AG04449 (cell line): ENCODE results near the gene MST1R.
"Not testable (repeated sequence)": the region's sequence is repeated elsewhere in the genome, so short reads cannot be mapped to it uniquely, and the experiment has no call there.

Source experiments
- CTCF ChIA-PET: fragments of 350-600 bp; formaldehyde crosslinking; extraction: SDS; loops from one replicate; lab custom pipeline; 2021; ENCODE audit warnings: antibody characterized with exemption; lab: Yijun Ruan, JAX
- POLR2A ChIA-PET: fragments of 400-600, 350-600 bp; formaldehyde crosslinking; extraction: SDS; loops from one replicate; lab custom pipeline; 2020; ENCODE audit warnings: antibody characterized with exemption, inconsistent platforms; lab: Yijun Ruan, JAX
- DNase-seq: peaks from one replicate; pipeline ENCODE4 v3.0.0-alpha.2; 2010; ENCODE audit warnings: low read depth, low spot score
- H3K4me3 ChIP-seq: 2 replicates; pipeline ENCODE4 v1.5.1; 2011; ENCODE audit warnings: low read depth, mild to moderate bottlenecking, control low read depth, low read length
- CTCF ChIP-seq: IDR thresholded peaks from one replicate; pipeline ENCODE4 v1.5.1; 2011; ENCODE audit warnings: mild to moderate bottlenecking, moderate library complexity, low read length, control low read depth, inconsistent platforms; ENCODE audit not compliant: insufficient read depth; ENCODE audit errors: missing control alignments

The MST1R gene

GRCh38 chr3:49927798-49928197 is 24.1 kb upstream of the MST1R start:
- DNase-seq = no peak
- H3K4me3 ChIP-seq = no peak overlapping the region
- TF ChIP-seq CTCF = no peak
- POLR2A ChIA-PET = interaction anchor here (4.7 kb wide), 1 partner anchor 12 kb away, joined by 42 read pairs; the partner anchor contains the start of gene RBM6
- CTCF ChIA-PET = interaction anchor here (1.0 to 3.0 kb wide), 6 partner anchors 9 to 225 kb away, joined by 3 to 22 read pairs (median 10); partner anchors contain the start of gene INKA1

GRCh38 chr3:49926117-49926728 is 22.6 kb upstream of the MST1R start:
- ChIA-PET CTCF (no interaction called here), POLR2A (no interaction called here)
- no peak for DNase-seq
- TF ChIP-seq CTCF = no peak
- H3K4me3 ChIP-seq = no peak overlapping the region

GRCh38 chr3:49925485-49925884 is 21.8 kb upstream of the MST1R start:
- POLR2A ChIA-PET = interaction anchor here (2.0 kb wide), 1 partner anchor 15 kb away, joined by 8 read pairs; the partner anchor contains the start of gene RBM6
- DNase-seq = no peak
- no peak overlapping the region for H3K4me3 ChIP-seq
- TF ChIP-seq CTCF = no peak
- CTCF ChIA-PET = interaction anchor here (1.4 to 1.8 kb wide), 3 partner anchors 10 to 122 kb away, joined by 4 to 9 read pairs (median 4); partner anchors contain the start of gene INKA1

DNA sequence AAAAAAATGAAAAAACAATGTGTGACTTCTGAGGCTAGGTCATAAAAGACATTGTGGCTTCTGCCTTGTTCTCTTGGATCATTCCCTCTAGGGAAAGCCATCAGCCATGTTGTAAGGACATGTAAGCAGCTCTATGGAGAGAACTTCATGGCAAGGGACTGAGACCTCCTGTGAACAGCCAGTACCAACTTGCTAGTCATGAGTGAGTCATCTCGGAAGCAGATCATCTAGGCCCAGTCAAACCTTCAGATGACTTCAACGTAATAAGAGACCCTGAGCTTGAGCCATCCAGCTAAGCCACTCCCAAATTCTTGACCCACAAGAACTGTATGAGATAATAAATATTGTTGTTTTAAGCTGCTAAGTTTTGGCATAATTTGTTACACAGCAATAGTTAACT is 21.0 kb upstream of the MST1R start:
- no peak for DNase-seq
- ChIA-PET POLR2A (interaction anchor here (2.0 kb wide), 1 partner anchor 15 kb away, joined by 8 read pairs; the partner anchor contains the start of gene RBM6), CTCF (interaction anchor here (1.4 to 1.8 kb wide), 3 partner anchors 9 to 122 kb away, joined by 4 to 9 read pairs (median 4); partner anchors contain the start of gene INKA1)
- no peak for TF ChIP-seq CTCF
- no peak overlapping the region for H3K4me3 ChIP-seq

DNA sequence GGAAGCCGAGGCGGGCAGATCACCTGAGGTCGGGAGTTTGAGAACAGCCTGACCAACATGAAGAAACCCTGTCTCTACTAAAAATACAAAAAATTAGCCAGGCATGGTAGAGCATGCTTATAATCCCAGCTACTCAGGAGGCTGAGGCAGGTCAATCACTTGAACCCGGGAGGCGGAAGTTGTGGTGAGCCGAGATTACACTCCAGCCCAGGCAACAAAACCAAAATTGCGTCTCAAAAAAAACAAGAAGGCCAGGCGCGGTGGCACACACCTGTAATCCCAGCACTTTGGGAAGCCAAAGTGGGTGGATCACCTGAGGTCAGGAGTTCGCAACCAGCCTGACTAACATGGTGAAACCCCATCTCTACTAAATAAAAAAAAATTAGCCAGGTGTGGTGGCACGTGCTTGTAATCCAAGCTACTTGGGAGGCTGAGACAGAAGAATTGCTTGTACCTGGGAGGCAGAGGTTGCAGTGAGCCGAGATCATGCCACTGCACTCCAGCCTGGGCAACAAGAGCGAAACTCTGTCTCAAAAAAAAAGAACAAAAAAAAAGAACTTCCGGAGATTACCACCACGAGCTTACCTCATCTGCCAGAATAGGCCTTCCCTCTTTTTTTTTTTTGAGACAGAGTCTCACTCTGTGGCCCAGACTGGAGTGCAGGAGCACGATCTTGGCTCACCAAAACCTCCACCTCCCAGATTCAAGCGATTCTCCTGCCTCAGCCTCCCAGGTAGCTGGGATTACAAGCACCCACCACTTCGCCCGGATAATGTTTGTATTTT is 14.3 kb upstream of the MST1R start:
- ChIA-PET POLR2A (interaction anchor here (0.6 kb wide), 1 partner anchor 448 kb away, joined by 4 read pairs; the partner anchor contains the start of gene DAG1), CTCF (interaction anchor here (0.8 to 3.4 kb wide), 4 partner anchors 10 to 79 kb away, joined by 3 to 22 read pairs (median 9); partner anchors contain the start of gene MON1A)
- DNase-seq, H3K4me3 ChIP-seq: not testable (repeated sequence)

DNA sequence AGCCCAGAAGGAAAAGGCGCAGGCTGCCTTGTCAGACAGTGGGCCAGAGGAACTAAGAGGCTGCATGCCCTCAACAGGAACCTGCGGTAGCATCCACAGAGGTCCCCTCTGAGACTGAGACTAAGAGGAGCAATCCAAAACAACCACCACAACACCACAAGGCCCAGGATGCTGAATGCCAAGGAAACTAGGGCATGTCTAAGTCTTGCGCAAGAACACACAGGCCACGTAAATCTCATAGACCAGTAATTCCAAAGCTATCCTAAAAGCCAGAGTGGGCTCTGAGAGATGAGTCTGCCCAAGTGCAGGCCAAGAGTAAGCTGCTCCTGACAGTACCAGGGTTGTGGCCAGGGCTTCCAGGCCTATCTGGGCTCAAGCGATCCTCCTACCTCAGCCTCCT is 13.0 kb upstream of the MST1R start:
- H3K4me3 ChIP-seq = no peak overlapping the region
- no peak for TF ChIP-seq CTCF
- ChIA-PET POLR2A (no interaction called here), CTCF (interaction anchor here (2.8 to 3.5 kb wide), 3 partner anchors 8 to 12 kb away, joined by 9 to 22 read pairs (median 22); partner anchors contain the start of gene MON1A)
- DNase-seq = no peak
